GM18951 (cell line): ENCODE data around the gene TAL1.
"Not testable (repeated sequence)": the region's sequence is repeated elsewhere in the genome, so short reads cannot be mapped to it uniquely, and the experiment has no call there.

Source experiments
- POLR2A ChIP-seq: IDR thresholded peaks from 4 replicates; pipeline ENCODE4 v1.6.1; 2011; ENCODE audit warnings: mild to moderate bottlenecking; ENCODE audit not compliant: insufficient read length, insufficient read depth; ENCODE audit errors: extremely low read depth
- in situ Hi-C: fragments of 300-500 bp; cut with MboI; formaldehyde crosslinking; loops from one replicate; pipeline ENCODE4 v1.12.0; 2022; ENCODE audit warnings: low sequenced_read_pairs, mixed read lengths, inconsistent platforms; ENCODE audit not compliant: unreplicated experiment

The TAL1 gene

GRCh38 chr1:47213230-47213963 lies 18.6 kb downstream of the TAL1 start:
- TF ChIP-seq POLR2A, result no peak
- in situ Hi-C loops, result loop anchor here (25.0 kb wide), 1 partner anchor 499 kb away; no protein-coding TSS in a partner anchor

- in situ Hi-C loops, result loop anchor here (25.0 kb wide), 1 partner anchor 500 kb away; no protein-coding TSS in a partner anchor
- no peak for TF ChIP-seq POLR2A
Measured at GRCh38 chr1:47212636-47213229, 19.3 kb downstream of the TAL1 start.

GRCh38 chr1:47211796-47212269 lies 20.2 kb downstream of the TAL1 start:
- in situ Hi-C loops, result loop anchor here (25.0 kb wide), 1 partner anchor 500 kb away; no protein-coding TSS in a partner anchor
- TF ChIP-seq POLR2A, result no peak

GRCh38 chr1:47210666-47211065 lies 21.4 kb downstream of the TAL1 start:
- TF ChIP-seq POLR2A, result no peak
- in situ Hi-C loops, result loop anchor here (25.0 kb wide), 1 partner anchor 502 kb away; no protein-coding TSS in a partner anchor

GRCh38 chr1:47209725-47210325 lies 22.2 kb downstream of the TAL1 start:
- in situ Hi-C loops, result loop anchor here (25.0 kb wide), 1 partner anchor 502 kb away; no protein-coding TSS in a partner anchor
- no peak for TF ChIP-seq POLR2A

- TF ChIP-seq POLR2A, result no peak
- in situ Hi-C loops, result loop anchor here (25.0 kb wide), 1 partner anchor 503 kb away; no protein-coding TSS in a partner anchor
Measured at GRCh38 chr1:47209091-47209490, 22.9 kb downstream of the TAL1 start.

GRCh38 chr1:47208374-47208850 lies 23.6 kb downstream of the TAL1 start:
- TF ChIP-seq POLR2A, result no peak
- in situ Hi-C loops, result loop anchor here (25.0 kb wide), 1 partner anchor 504 kb away; no protein-coding TSS in a partner anchor

- no peak for TF ChIP-seq POLR2A
- in situ Hi-C loops, result loop anchor here (25.0 kb wide), 1 partner anchor 504 kb away; no protein-coding TSS in a partner anchor
Measured at GRCh38 chr1:47207803-47208373, 24.1 kb downstream of the TAL1 start.

GRCh38 chr1:47205918-47206317 lies 26.1 kb downstream of the TAL1 start:
- no peak for TF ChIP-seq POLR2A
- in situ Hi-C loops, result loop anchor here (25.0 kb wide), 1 partner anchor 506 kb away; no protein-coding TSS in a partner anchor

GRCh38 chr1:47203504-47203903 lies 28.5 kb downstream of the TAL1 start:
- in situ Hi-C loops, result loop anchor here (25.0 kb wide), 1 partner anchor 509 kb away; no protein-coding TSS in a partner anchor

- TF ChIP-seq POLR2A, result no peak
- in situ Hi-C loops, result loop anchor here (25.0 kb wide), 1 partner anchor 511 kb away; no protein-coding TSS in a partner anchor
Measured at GRCh38 chr1:47201179-47201578, 30.8 kb downstream of the TAL1 start.

- in situ Hi-C loops, result no loop called here
Measured at GRCh38 chr1:47198214-47198613, 33.8 kb downstream of the TAL1 start.

GRCh38 chr1:47196622-47197021 lies 35.4 kb downstream of the TAL1 start:
- TF ChIP-seq POLR2A, result no peak
- in situ Hi-C loops, result no loop called here

More at GRCh38 chr1:47198214-47198613, 33.8 kb downstream of the TAL1 start:
- TF ChIP-seq POLR2A, result no peak

GRCh38 chr1:47195981-47196380 lies 36.0 kb downstream of the TAL1 start:
- in situ Hi-C loops, result not testable (repeated sequence)
